HG03558 (cell line): ENCODE data around the gene EGR1.
"Not testable (repeated sequence)": the region's sequence is repeated elsewhere in the genome, so short reads cannot be mapped to it uniquely, and the experiment has no call there.

Experiments used
- ATAC-seq: cut with Tn5 transposase; IDR thresholded peaks from one replicate; pipeline ENCODE4 v1.9.1; 2021; ENCODE audit warnings: moderate number of reproducible peaks; ENCODE audit not compliant: unreplicated experiment; ENCODE audit errors: extremely low read depth

The EGR1 gene

DNA sequence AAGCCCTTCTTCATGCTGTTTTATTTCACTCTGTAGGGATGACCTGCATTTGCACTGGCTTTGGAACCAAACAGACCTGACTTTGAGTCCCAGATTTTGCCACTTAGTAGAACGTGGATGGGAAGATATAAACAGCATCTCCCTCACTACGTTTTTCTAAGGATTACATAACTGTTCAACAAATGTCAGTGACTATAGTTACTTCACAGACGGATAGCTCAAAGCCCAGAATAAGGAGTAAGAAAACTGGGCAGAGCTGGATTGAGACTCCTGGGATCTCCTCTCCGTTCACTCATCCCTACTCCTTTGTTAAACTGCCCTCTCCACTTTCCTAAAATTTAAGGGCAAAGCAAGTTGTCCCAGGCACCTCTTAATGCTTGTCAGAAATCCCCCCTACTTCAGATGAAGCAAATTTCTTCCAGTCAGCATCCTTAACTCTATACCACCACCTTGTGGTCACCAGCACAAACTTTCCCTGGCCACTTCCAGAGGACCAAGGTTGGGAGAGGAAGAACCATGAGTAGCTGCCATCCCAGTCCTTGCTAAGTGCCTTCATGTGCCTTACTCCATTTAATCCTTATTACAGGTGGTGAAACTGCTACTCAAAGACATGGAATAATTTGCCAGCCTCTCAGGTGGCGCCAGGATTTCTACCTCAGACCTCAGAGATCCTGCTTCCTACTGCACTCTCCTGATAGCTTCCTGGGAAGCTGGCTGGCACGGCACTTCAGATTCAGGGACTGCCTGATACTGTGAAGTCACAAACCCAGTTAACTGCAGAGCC is 38.4 kb downstream of the EGR1 start:
- ATAC-seq: no peak

DNA sequence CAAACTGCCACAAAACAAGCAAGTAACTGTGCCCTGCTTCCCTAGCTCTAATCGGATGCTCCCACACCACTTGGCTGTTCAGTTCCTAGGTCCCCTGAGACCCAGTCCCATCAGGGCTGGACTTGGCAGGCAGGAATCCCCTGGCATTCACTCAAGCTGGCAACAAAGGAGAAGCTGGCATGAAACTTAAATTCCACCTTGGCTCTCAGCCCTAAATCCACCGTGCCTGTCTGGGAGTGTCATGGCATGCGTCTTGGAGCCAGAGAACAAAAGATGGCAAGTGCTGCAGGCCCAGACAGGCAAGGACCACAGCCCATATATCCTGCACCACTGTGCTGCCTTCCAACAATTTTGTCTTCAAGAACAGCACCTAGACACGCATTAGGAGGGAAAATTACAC is 39.5 kb downstream of the EGR1 start:
- no peak for ATAC-seq

DNA sequence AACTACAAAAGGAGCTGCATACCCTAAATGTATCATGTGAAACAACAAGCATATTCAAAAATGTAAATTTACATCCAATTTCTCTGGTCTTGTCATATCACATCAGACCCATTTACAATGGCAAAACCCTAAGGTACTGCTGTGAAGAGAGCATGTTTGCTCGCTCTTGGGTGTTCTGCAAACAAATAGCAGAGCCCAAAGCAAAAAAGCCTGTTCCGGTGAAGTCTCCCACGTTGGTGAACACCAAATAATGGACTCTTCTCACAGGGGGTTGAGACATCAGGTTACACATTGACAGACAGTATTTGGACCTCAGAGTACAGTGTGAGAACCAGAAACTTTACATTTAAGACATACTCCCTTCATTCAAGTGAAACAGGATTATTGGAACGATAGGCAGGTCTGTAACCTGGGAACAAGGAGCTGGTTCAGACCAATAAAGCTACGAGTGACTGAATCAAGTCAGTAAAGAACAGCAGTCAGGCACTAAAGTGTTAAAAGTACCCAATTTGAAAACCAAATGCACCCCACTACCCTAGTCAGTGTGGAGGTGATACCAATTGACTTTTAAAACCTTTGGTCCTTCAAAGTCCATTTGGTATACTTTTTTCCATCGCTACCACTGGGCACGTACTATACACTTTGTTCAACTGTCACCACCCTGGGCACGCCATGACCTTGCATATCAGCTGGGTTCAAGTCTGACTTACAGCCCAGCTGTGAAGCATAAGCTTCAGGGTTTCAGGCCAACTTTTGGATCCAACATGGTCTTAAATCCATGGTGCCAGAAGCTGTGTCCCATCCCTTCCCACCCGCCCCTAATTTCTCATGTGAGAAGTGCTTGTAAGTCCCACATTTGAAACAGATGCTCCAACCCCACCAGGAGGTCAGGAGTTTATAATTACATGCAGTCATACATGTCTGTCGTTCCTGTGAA is 41.4 kb downstream of the EGR1 start:
- ATAC-seq: no peak

GRCh38 chr5:138507485-138507884 is 42.2 kb downstream of the EGR1 start:
- ATAC-seq: not testable (repeated sequence)

DNA sequence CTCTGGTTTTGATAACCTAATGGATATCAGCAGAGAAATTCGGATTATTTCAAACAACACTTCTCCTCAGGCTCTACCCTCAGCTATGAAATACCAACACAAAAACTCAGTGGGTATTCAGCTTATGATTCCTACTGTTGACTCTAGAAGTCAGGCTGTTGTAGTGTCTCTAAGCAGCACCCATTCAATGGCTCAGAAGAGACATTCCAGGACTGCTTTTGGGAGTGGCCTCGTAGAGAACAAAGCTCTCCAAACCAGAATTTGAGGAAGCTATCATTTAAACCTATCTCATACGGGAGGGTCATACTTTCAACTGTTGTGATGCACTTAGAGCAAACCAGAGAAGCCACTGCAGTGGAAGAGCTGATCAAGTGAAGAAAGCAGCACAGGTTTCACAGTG is 43.7 kb downstream of the EGR1 start:
- no peak for ATAC-seq

DNA sequence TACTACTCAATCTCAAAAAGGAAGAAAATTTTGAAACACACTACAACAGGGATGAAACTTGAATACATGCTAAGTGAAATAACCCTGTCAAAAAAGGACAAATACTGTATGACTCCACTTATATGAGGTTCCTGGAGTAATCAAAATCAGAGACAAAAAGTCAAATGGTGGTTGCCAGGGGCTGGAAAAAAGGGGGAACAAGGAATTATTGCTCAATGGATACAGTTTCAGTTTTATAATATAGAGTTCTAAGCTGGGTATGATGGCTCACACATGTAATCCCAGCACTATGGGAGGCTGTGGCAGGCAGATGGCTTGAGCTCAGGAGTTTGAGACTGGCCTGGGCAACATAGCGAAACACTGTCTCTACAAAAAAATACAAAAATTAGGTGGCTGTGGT is 48.7 kb downstream of the EGR1 start:
- no peak for ATAC-seq

- ATAC-seq: no peak
Measured at GRCh38 chr5:138515556-138516245, 50.4 kb downstream of the EGR1 start.

DNA sequence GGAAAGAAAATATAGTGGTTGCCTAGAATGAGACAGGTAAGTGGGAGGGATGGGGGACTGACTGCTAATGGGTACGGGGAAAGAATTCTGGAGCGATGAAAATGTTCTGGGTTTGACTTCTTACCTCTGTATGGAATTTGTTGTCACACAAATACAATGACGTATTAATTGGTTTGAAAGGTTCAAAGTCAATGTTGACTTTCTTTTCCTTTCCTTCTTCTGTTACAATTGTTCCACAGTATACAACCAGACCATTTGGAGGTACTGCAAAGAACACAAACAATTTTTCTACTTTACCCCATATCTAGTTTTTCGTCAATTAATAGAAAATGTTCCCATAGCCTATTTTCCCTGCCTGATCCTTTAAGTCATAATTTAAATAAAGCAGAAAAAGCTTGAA is 52.2 kb downstream of the EGR1 start:
- ATAC-seq: no peak
